Stimulated activated CD4-positive, alpha-beta T cell treated with anti-CD3 and anti-CD28 coated beads, Interleukin-4, amount 100 ng/mL, for 4 hours (primary cell): ENCODE measurements around the gene WDR62.
"Not testable (repeated sequence)": the region's sequence is repeated elsewhere in the genome, so short reads cannot be mapped to it uniquely, and the experiment has no call there.

Experiments used
- DNase-seq, 2 experiments: peaks; one replicate each; pipeline ENCODE4 v3.0.0-alpha.2; 2020

WDR62 gene

DNA sequence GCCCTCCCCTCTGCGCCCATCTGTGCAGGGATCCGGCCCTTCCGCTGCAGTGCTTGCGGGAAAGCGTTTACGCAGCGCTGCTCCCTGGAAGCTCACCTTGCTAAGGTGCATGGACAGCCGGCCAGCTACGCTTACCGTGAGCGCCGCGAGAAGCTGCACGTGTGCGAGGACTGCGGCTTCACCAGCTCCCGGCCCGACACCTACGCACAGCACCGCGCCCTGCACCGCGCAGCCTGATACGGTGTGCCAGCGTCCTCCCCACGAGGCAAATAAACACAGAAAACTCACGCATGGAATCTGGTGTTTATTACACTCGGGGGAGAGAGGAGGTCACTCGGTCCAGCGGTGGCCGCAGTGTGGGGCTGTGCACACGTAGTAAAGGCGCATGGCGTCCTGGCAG, 58.7 kb downstream of the WDR62 start:
- no peak for DNase-seq

DNA sequence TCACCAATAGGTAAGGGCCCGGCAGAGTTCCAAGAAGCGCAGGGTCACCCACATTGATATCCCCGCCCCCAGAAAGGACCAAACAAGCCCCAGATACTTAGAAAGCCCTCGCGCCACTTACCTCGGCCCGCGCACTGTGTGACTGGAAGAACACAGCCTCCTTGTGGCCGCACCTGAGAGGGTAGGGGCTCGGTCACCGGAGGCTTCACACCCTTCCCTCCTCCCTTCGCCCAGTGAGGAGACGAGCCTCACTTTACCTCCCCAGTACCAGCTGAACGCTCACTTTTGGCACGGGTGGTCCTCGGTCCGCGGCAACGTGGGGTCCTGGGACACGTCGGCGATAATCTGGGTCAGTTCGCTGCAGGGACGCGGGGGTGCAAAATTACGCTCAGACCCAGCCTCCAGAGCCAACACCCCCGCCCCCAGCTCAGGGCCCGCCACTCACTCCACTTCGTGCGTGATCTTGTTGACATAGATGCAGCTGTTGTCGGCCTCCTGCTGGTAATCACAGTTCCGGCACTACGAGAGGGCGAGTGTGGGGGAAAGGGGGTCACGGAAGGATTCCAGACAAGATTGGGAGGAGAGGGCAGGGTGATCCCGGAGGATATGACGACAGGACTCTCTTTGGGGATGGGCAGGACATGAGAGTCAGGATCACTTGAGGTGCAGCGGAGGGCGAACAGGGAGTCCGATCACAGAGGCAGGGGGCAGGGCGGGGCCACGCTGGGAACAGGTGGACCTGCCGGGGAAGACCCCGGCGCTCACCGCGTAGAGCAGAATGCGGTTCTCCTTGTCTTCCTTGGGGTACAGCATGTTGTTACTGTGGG, 59.4 kb downstream of the WDR62 start:
- DNase-seq: peak; percentile 4 to 16

DNA sequence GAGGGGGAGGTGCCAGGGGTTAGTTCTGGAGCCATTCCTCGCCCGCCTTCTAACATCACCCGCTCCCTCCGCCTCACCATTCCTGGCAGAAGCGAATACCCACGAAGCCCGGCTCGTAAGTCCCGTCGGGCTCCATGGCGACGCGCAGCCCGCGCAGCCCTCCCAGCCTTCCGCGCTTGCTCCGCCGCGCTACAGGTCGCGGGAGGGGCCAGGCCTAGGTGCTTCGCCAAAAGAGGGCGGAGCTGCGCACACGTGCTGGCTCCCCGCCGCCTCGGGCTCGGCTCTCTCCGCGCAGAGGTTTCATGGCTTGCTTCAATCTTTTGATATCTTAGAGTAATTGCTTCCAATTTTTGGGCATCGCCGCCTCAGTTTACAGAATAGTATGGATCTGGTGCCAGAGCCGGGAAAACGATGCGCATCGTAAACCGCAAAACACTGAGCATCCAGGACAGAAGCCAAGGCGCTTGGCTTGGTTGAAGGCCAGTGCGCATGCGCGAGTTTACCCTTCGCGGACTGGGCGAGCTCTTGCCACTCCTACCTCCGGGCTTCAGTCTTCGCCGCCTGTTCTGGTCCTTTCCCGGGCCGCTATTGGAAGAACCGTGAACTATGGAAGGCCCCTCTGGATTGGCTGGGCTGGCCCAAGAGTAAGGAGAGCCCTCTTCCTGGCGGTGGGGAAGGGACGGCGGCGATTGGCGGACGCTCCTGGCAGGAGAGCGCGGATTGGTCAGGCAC, 60.2 kb downstream of the WDR62 start, which contains the start of gene POLR2I:
Gene POLR2I, minus strand, starts transcription at position 155 of the 732 bp plus-strand sequence. Its CDS starts 19 bp downstream, at position 136.
- peak; percentile 97 to 99 for DNase-seq

GRCh38 chr19:36115453-36116343, 61.0 kb downstream of the WDR62 start, which contains the start of gene TBCB:
Gene TBCB (plus strand): TSS chr19:36115468. CDS start chr19:36115561, 93 bp downstream.
- DNase-seq: peak; percentile 84 to 93

- no peak for DNase-seq
These were observed 61.6 kb downstream of the WDR62 start for GRCh38 chr19:36116344-36116637.

- DNase-seq: no peak
These were observed 65.6 kb downstream of the WDR62 start for GRCh38 chr19:36120092-36120983.

DNA sequence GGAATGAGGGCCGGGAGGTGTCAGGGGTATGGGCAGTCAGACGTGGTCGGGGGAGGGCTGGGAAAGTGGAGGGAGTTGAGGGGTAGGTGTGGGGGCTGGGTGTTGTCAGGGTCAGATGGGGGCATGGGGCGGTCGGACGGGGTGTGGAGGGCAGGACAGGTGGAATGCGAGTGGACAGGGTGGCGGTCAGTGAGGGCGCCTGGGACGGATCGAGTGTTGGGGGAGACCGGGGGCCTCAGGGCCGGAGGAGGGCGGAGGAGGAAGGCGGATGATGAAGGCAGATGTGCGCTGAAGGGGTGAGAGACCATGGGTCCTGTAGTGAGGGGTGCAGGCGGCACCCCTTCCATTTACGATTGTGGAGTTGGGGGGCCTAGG, 66.3 kb downstream of the WDR62 start:
- no peak for DNase-seq

- DNase-seq: no peak
These were observed 66.9 kb downstream of the WDR62 start for GRCh38 chr19:36121486-36122124.

- no peak for DNase-seq
These were observed 70.9 kb downstream of the WDR62 start for GRCh38 chr19:36125557-36125956.

DNA sequence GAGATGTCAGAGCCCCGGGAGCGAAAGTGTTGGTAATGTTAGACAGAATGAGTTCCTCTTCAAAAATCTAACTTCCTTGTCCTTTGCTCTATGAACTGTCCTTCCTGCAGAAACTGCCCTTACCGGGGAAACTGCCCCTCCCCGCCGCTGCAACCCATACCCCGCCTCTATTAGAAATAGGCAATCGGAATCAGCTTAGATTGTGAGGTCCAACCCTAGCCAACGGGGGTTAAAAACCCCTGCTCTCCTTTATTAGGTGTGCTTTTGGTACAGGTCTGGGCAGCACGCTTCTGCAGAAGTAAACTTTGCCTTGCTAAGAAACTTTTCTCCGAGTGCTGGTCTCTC, 73.7 kb downstream of the WDR62 start:
- DNase-seq: no peak

DNA sequence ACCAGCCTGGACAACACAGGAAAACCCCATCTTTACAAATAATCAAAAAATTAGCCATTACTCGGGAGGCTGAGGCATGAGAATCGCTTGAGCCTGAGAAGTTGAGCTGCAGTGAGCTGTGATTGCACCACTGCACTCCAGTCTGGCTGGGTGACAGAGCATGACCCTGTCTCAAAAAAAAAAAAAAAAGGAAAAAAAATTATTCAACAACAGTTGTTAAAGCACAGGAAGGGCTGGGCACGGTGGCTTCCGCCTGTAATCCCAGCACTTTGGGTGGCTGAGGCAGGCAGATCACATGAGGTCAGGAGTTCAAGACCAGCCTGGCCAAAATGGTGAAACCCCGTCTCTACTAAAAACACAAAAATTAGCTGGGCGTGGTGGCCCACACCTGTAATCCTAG, 76.5 kb downstream of the WDR62 start:
- not testable (repeated sequence) for DNase-seq

GRCh38 chr19:36134867-36135266, 80.2 kb downstream of the WDR62 start:
- DNase-seq: not testable (repeated sequence)

DNA sequence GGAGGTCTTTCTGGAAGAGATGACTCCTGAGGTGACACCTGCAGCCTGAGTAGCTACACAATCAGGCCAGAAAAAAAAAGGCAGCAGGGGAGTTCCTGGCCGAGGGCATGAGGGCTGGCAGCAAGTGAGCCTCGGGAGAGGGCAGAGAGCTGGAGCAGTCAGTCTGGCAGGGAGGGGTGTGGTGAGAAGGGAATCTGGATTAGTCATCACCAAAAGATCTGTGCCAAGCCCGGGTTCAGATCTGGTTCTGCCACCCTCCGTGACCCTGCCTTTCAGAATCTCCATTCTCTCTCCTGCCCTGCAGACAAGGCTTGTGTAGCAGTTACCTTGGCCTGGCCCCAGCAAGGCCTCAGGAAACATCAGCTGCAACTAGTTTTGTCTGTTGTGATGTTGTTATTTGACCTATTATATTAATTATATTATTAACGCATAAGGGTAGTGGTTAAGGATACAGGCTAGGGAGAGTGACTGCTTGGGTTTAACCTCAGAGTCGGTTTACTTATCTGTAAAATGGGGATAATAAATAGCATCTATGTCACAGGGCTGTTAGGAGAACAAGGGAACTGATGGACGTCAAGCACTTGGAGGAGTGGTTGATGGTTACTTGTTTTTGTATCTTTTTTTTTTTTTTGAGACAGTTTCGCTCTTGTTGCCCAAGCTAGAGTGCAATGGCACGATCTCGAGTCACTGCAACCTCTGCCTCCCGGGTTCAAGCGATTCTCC, 82.4 kb downstream of the WDR62 start:
- no peak for DNase-seq

DNA sequence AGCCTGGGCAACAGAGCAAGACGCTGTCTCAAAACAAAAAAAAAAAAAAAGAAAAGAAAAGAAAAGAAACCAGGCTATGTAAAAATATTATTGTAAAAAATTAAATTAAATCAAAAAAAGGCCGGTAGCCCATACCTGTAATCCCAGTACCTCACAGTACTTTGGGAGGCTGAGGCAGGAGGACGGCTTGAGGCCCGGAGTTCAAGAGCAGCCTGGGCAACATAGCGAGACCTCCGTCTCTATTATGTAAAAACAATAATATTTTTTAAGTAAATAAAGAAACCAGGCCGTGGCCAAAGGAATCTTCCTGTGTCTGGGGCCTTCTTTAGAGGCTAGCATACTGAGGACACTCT, 84.4 kb downstream of the WDR62 start:
- DNase-seq: no peak

GRCh38 chr19:36139473-36140303, 85.0 kb downstream of the WDR62 start, which contains the start of gene CAPNS1:
Gene CAPNS1 (plus strand): TSS chr19:36140066. CDS start chr19:36141012, 946 bp downstream.
- DNase-seq: peak; percentile 88 to 90

DNA sequence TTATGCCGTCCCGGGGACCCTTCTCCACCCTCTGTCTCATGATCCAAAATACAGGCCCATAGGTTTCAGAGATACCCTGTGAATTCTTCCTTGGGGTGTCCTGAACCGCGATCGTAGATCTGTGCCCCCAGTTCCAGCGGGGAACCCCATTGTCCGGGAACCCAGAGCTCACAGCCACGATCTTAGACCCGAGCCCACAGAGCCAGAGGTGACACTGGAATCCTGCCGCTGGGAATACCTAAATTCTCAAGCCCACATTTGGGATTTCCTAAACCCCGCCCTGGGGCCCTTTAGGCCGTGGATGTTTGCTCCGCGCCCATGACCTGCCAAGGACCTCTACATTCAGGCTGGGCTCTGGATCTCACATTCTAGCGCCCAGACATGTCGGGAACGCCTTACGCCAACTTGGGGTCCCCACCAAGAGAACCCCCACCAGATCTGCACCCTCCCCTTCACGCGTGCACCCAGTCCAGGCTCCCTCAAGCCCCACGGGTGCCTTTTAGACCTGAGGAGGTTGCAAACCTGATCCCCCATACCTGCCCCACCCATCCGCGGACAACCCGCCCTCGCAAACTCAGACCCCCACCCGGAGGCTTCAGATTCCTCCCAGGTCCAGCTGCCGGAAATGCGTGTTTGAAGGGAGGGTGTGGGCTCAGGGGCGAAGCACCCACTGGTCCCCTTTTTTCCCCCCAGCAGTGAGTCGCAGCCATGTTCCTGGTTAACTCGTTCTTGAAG, 85.8 kb downstream of the WDR62 start:
- peak; percentile 28 to 31 for DNase-seq

GRCh38 chr19:36141039-36141927, 86.6 kb downstream of the WDR62 start:
- peak; percentile 86 to 89 for DNase-seq

- DNase-seq: no peak
These were observed 87.3 kb downstream of the WDR62 start for GRCh38 chr19:36142046-36142445.
